Right cardiac atrium (tissue), 5 donors: ENCODE results near the gene IL1RL2. TPM values are rescaled to one million over a fixed set of nuclear protein-coding genes. Genes with fewer than 3 reads are reported as not detected.

Source experiments
- ATAC-seq, 2 donors: fragments of 200-7000 bp; cut with Tn5 transposase; one replicate each; pipeline versions ENCODE4 v1.8.0 to v1.9.1; 2020; ENCODE audit warnings: moderate library complexity in 2 of 2, mild to moderate bottlenecking in 1 of 2
- DNase-seq, 3 donors: peaks; one replicate each; pipeline ENCODE4 v3.0.0-alpha.2; 2020
- H3K27ac ChIP-seq: one replicate; pipeline ENCODE4 v1.5.1; 2013; ENCODE audit warnings: mild to moderate bottlenecking, low read length, control low read depth, moderate library complexity
- H3K27me3 ChIP-seq: one replicate; pipeline ENCODE4 v1.6.1; 2013; ENCODE audit not compliant: control insufficient read depth, insufficient read depth
- H3K4me1 ChIP-seq: one replicate; pipeline ENCODE4 v1.6.1; 2013; ENCODE audit warnings: low read length; ENCODE audit not compliant: control insufficient read depth, insufficient read depth
- H3K4me3 ChIP-seq: one replicate; pipeline ENCODE4 v1.5.1; 2013; ENCODE audit warnings: low read length, control low read depth
- H3K9me3 ChIP-seq: one replicate; pipeline ENCODE4 v1.6.1; 2013; ENCODE audit warnings: low read length; ENCODE audit not compliant: control insufficient read depth
- WGBS: extraction: QIAGEN DNeasy Blood & Tissue Kit; methylation state at CpG from one replicate; pipeline ENCODE4 v1.1.7; 2013; 5-methylcytosine and 5-hydroxymethylcytosine counted together
- intact Hi-C, 4 donors: fragments of 100-400 bp; cut with DNase I; formaldehyde crosslinking; loops; one replicate each; pipeline versions ENCODE4 v1.11.0 to v1.14.0; 2022 to 2023
- polyA plus RNA-seq: library from polyadenylated mRNA; stranded (reverse); fragments of 200-250 nt; gene quantifications from one replicate; pipeline ENCODE4 v1.2.3, GENCODE V29; 2013
- total RNA-seq, 4 donors: library from RNA; stranded (reverse); fragmentation: NEBNext Ultra II Directional; extraction: Animal tissue kit (Norgen Biotek cat#: 25700); gene quantifications; one replicate each; pipeline ENCODE4 v1.2.1, GENCODE V29; 2021
- donor health status: healthy with polysubstance abuse.
- donor health status: DM: no; HTN: yes; CAD: no.
- donor health status: DM: no; HTN: no; CAD: no.
- donor health status: DM: no; HTN: yes; CAD: no; lungs with severe emphysema.
- donor health status: DM: yes; HTN: yes; CAD: no.

Gene IL1RL2
- total and polyA plus RNA-seq, 5 donors: 0.07 to 0.46 (median 0.32) TPM

- H3K4me1 ChIP-seq: no peaks in the 10 kb centered on the region
- intact Hi-C loops: loop anchor here in 1 of 4 donors (10.0 kb wide), 1 partner anchor 76 kb away; no protein-coding TSS in a partner anchor
- H3K27me3 ChIP-seq: no peaks in the 10 kb centered on the region
- ATAC-seq: no peak
- no peak for DNase-seq
- WGBS: 92% methylated on average over 4 of the region's 4 CpGs
- H3K27ac ChIP-seq: no peak overlapping the region
- H3K4me3 ChIP-seq: no peak overlapping the region
- no peaks in the 10 kb centered on the region for H3K9me3 ChIP-seq
Measured at GRCh38 chr2:102268510-102269199, 81.8 kb downstream of the IL1RL2 start.

GRCh38 chr2:102269200-102269524 is 82.3 kb downstream of the IL1RL2 start:
- H3K4me1 ChIP-seq: no peaks in the 10 kb centered on the region
- intact Hi-C loops: loop anchor here in 1 of 4 donors (10.0 kb wide), 1 partner anchor 76 kb away; no protein-coding TSS in a partner anchor
- no peak for DNase-seq
- ATAC-seq: no peak
- WGBS: 77% methylated on average over 4 of the region's 4 CpGs
- H3K27ac ChIP-seq: no peak overlapping the region
- H3K27me3 ChIP-seq: no peaks in the 10 kb centered on the region
- H3K9me3 ChIP-seq: no peaks in the 10 kb centered on the region
- H3K4me3 ChIP-seq: no peak overlapping the region

- ATAC-seq (no peak), DNase-seq (no peak)
- no peaks in the 10 kb centered on the region for H3K4me1 ChIP-seq
- intact Hi-C loops: no loop called here
- 71% methylated on average over 5 of the region's 5 CpGs for WGBS
- no peak overlapping the region for H3K27ac ChIP-seq
- H3K9me3 ChIP-seq: no peaks in the 10 kb centered on the region
- no peak overlapping the region for H3K4me3 ChIP-seq
- H3K27me3 ChIP-seq: peaks cover 4% of the 10 kb centered on the region
Measured at GRCh38 chr2:102271844-102272243, 85.0 kb downstream of the IL1RL2 start.

- ATAC-seq: peak; percentile 88 to 98
- intact Hi-C loops: no loop called here
- Histone ChIP-seq H3K27me3 (peaks cover 4% of the 10 kb centered on the region), H3K4me3 (no peak overlapping the region), H3K27ac (no peak overlapping the region), H3K4me1 (no peaks in the 10 kb centered on the region), H3K9me3 (no peaks in the 10 kb centered on the region)
- no peak for DNase-seq
- WGBS: 46% methylated on average over 6 of the region's 6 CpGs
Measured at GRCh38 chr2:102273619-102274211, 86.9 kb downstream of the IL1RL2 start.

GRCh38 chr2:102276549-102277201 is 89.9 kb downstream of the IL1RL2 start:
- 96% methylated on average over 2 of the region's 2 CpGs for WGBS
- H3K9me3 ChIP-seq: no peaks in the 10 kb centered on the region

GRCh38 chr2:102277202-102277700 is 90.4 kb downstream of the IL1RL2 start:
- 96% methylated on average over 1 of the region's 1 CpG for WGBS
- DNase-seq (no peak), ATAC-seq (no peak)
- Histone ChIP-seq H3K4me3 (no peak overlapping the region), H3K27me3 (peaks cover 4% of the 10 kb centered on the region), H3K9me3 (no peaks in the 10 kb centered on the region), H3K4me1 (no peaks in the 10 kb centered on the region), H3K27ac (no peak overlapping the region)
- intact Hi-C loops: no loop called here

More at GRCh38 chr2:102276549-102277201, 89.9 kb downstream of the IL1RL2 start:
- no peak for DNase-seq
- no peaks in the 10 kb centered on the region for H3K4me1 ChIP-seq
- H3K4me3 ChIP-seq: no peak overlapping the region
- no peak overlapping the region for H3K27ac ChIP-seq
- intact Hi-C loops: no loop called here
- ATAC-seq: no peak
- H3K27me3 ChIP-seq: peaks cover 4% of the 10 kb centered on the region

GRCh38 chr2:102278720-102279390 is 92.0 kb downstream of the IL1RL2 start:
- no peak for DNase-seq
- H3K4me3 ChIP-seq: no peak overlapping the region
- no peak overlapping the region for H3K27ac ChIP-seq
- 61% methylated on average over 3 of the region's 3 CpGs for WGBS
- peaks cover 1% of the 10 kb centered on the region for H3K4me1 ChIP-seq
- H3K9me3 ChIP-seq: no peaks in the 10 kb centered on the region
- intact Hi-C loops: no loop called here
- peaks cover 4% of the 10 kb centered on the region for H3K27me3 ChIP-seq
- ATAC-seq: no peak

- H3K4me3 ChIP-seq: no peak overlapping the region
- H3K27ac ChIP-seq: no peak overlapping the region
- ATAC-seq: no peak
- H3K9me3 ChIP-seq: no peaks in the 10 kb centered on the region
- peaks cover 1% of the 10 kb centered on the region for H3K4me1 ChIP-seq
- peaks cover 4% of the 10 kb centered on the region for H3K27me3 ChIP-seq
- no peak for DNase-seq
- 83% methylated on average over 1 of the region's 1 CpG for WGBS
- intact Hi-C loops: no loop called here
Measured at GRCh38 chr2:102279391-102279735, 92.5 kb downstream of the IL1RL2 start.

GRCh38 chr2:102282678-102283091 is 95.9 kb downstream of the IL1RL2 start:
- ATAC-seq (peak in 1 of 2 donors; percentile 36), DNase-seq (no peak)
- H3K9me3 ChIP-seq: no peaks in the 10 kb centered on the region
- H3K27me3 ChIP-seq: no peaks in the 10 kb centered on the region
- peaks cover 1% of the 10 kb centered on the region for H3K4me1 ChIP-seq
- H3K27ac ChIP-seq: no peak overlapping the region
- intact Hi-C loops: no loop called here
- no peak overlapping the region for H3K4me3 ChIP-seq
- 45% methylated on average over 2 of the region's 2 CpGs for WGBS

- DNase-seq (no peak), ATAC-seq (no peak)
- Histone ChIP-seq H3K9me3 (no peaks in the 10 kb centered on the region), H3K27me3 (no peaks in the 10 kb centered on the region), H3K4me3 (no peak overlapping the region), H3K4me1 (peaks cover 1% of the 10 kb centered on the region), H3K27ac (no peak overlapping the region)
- intact Hi-C loops: no loop called here
- 99% methylated on average over 1 of the region's 1 CpG for WGBS
Measured at GRCh38 chr2:102283996-102284395, 97.2 kb downstream of the IL1RL2 start.

- 95% methylated on average over 3 of the region's 3 CpGs for WGBS
- H3K4me3 ChIP-seq: no peak overlapping the region
- H3K27me3 ChIP-seq: no peaks in the 10 kb centered on the region
- no peak for DNase-seq
- intact Hi-C loops: no loop called here
- H3K9me3 ChIP-seq: no peaks in the 10 kb centered on the region
- H3K27ac ChIP-seq: no peak overlapping the region
- no peak for ATAC-seq
- peaks cover 1% of the 10 kb centered on the region for H3K4me1 ChIP-seq
Measured at GRCh38 chr2:102284611-102285010, 97.8 kb downstream of the IL1RL2 start.
